ENCODE data around the gene NLGN1.

DNA sequence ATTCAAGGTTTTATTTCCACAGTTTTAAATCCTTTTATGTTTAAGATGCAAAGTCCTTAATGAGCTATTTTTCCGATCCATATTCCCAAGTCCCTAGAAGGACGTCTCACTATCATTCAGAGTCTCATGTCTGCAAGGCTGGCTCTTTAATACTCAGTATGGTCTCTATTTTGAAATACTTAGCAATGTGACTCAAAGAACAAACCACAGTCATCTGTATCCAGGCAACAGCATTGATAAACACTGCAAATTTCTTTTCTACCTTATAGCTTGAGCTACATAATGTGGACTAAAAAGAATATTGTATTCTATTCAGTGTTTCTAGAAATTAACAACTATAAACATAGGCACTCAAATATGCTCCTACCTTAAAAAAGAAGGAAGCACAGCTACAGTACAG, 873.3 kb downstream of the NLGN1 start:
- TF ChIP-seq NFRKB (IDR thresholded peaks at IDR 0.05), result no peak
- TF ChIP-seq TARDBP (IDR thresholded peaks at IDR 0.05), result no peak
- TF ChIP-seq BHLHE40 (IDR thresholded peaks at IDR 0.05; ENCODE audit: borderline replicate concordance), result no peak
- TF ChIP-seq ELF4 (IDR thresholded peaks at IDR 0.05), result no peak
- no peak for TF ChIP-seq FOXK2 (IDR thresholded peaks at IDR 0.05)
- no peak for TF ChIP-seq FOXA1 (IDR thresholded peaks at IDR 0.05)
- no peak for TF ChIP-seq SP1 (IDR thresholded peaks at IDR 0.05)
- no peak for TF ChIP-seq LEF1 (IDR thresholded peaks at IDR 0.05; ENCODE audit: borderline replicate concordance)
- TF ChIP-seq SUZ12 (IDR thresholded peaks at IDR 0.05), result no peak
- TF ChIP-seq, protein P1, sequence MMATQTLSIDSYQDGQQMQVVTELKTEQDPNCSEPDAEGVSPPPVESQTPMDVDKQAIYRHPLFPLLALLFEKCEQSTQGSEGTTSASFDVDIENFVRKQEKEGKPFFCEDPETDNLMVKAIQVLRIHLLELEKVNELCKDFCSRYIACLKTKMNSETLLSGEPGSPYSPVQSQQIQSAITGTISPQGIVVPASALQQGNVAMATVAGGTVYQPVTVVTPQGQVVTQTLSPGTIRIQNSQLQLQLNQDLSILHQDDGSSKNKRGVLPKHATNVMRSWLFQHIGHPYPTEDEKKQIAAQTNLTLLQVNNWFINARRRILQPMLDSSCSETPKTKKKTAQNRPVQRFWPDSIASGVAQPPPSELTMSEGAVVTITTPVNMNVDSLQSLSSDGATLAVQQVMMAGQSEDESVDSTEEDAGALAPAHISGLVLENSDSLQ (IDR thresholded peaks at IDR 0.05), result no peak
